Activated T-cell treated with anti-CD3 and anti-CD28 coated beads, Interleukin-2, amount 50 U/mL, for 72 hours (primary cell): ENCODE data around the gene PAQR5. TPM values are rescaled to one million over a fixed set of nuclear protein-coding genes. Genes with fewer than 3 reads are reported as not detected.

ENCODE experiments used
- ATAC-seq, 2 donors: fragments of 150-1000 bp; cut with Tn5 transposase; replicated peaks in 1 of 2; 2 replicates each; pipeline ENCODE4 v1.10.0; 2021; ENCODE audit warnings: moderate library complexity in 2 of 2, mild to moderate bottlenecking in 1 of 2
- DNase-seq, 2 donors: peaks; one replicate each; pipeline ENCODE4 v3.0.0; 2021 to 2022; ENCODE audit warnings: mixed read lengths in 1 of 2
- H3K27ac Mint-ChIP-seq: one replicate; pipeline ENCODE4 v1.8.0; 2022; ENCODE audit warnings: mild to moderate bottlenecking, moderate library complexity, mixed read lengths
- H3K27me3 Mint-ChIP-seq: one replicate; pipeline ENCODE4 v1.8.0; 2022; ENCODE audit warnings: low read depth, mixed read lengths
- H3K36me3 Mint-ChIP-seq, 2 donors: one replicate each; pipeline ENCODE4 v1.8.0; 2022; ENCODE audit warnings: mixed read lengths in 2 of 2, mild to moderate bottlenecking in 1 of 2; ENCODE audit not compliant: insufficient read depth in 2 of 2
- H3K4me1 Mint-ChIP-seq: one replicate; pipeline ENCODE4 v1.8.0; 2022; ENCODE audit warnings: low read depth, mixed read lengths
- H3K4me3 Mint-ChIP-seq, 2 donors: one replicate each; pipeline ENCODE4 v1.8.0; 2022; ENCODE audit warnings: mild to moderate bottlenecking in 2 of 2, mixed read lengths in 2 of 2, moderate library complexity in 2 of 2
- H3K9me3 Mint-ChIP-seq, 2 donors: one replicate each; pipeline ENCODE4 v1.8.0; 2022; ENCODE audit warnings: mixed read lengths in 2 of 2
- total RNA-seq, 2 donors: library from RNA; stranded (reverse); gene quantifications; one replicate each; pipeline ENCODE4 v1.2.3, GENCODE V29; 2022

The PAQR5 gene
- total RNA-seq, 2 donors from 2014 or later: 0.07 TPM; not detected in 1

GRCh38 chr15:69384626-69385598 lies 86.2 kb downstream of the PAQR5 start:
- H3K9me3 Mint-ChIP-seq: no peaks in the 10 kb centered on the region
- H3K4me3 Mint-ChIP-seq: no peak overlapping the region
- H3K27me3 Mint-ChIP-seq: no peaks in the 10 kb centered on the region
- H3K4me1 Mint-ChIP-seq: no peaks in the 10 kb centered on the region
- no peaks in the 10 kb centered on the region for H3K36me3 Mint-ChIP-seq
- DNase-seq (no peak), ATAC-seq (no peak)
- H3K27ac Mint-ChIP-seq: no peak overlapping the region

GRCh38 chr15:69385831-69386230 lies 87.1 kb downstream of the PAQR5 start:
- DNase-seq (no peak), ATAC-seq (no peak)
- Mint-ChIP-seq H3K4me1 (no peaks in the 10 kb centered on the region), H3K9me3 (no peaks in the 10 kb centered on the region), H3K27me3 (no peaks in the 10 kb centered on the region), H3K4me3 (no peak overlapping the region), H3K36me3 (no peaks in the 10 kb centered on the region), H3K27ac (no peak overlapping the region)

- ATAC-seq: no peak
- no peak overlapping the region for H3K27ac Mint-ChIP-seq
- no peak for DNase-seq
- H3K27me3 Mint-ChIP-seq: peaks cover 1% of the 10 kb centered on the region
- no peak overlapping the region for H3K4me3 Mint-ChIP-seq
- H3K36me3 Mint-ChIP-seq: no peaks in the 10 kb centered on the region
- no peaks in the 10 kb centered on the region for H3K4me1 Mint-ChIP-seq
- no peaks in the 10 kb centered on the region for H3K9me3 Mint-ChIP-seq
Observed at GRCh38 chr15:69386284-69386683, 87.6 kb downstream of the PAQR5 start.

GRCh38 chr15:69388260-69388705 lies 89.6 kb downstream of the PAQR5 start:
- ATAC-seq (no peak), DNase-seq (no peak)
- peaks cover 4% of the 10 kb centered on the region for H3K4me1 Mint-ChIP-seq
- H3K4me3 Mint-ChIP-seq: no peak overlapping the region
- H3K27me3 Mint-ChIP-seq: peaks cover 5% of the 10 kb centered on the region
- no peaks in the 10 kb centered on the region for H3K36me3 Mint-ChIP-seq
- H3K9me3 Mint-ChIP-seq: no peaks in the 10 kb centered on the region
- no peak overlapping the region for H3K27ac Mint-ChIP-seq

GRCh38 chr15:69389426-69389825 lies 90.7 kb downstream of the PAQR5 start:
- Mint-ChIP-seq H3K36me3 (no peaks in the 10 kb centered on the region), H3K4me1 (peaks cover 15% of the 10 kb centered on the region), H3K27ac (no peak overlapping the region), H3K4me3 (no peak overlapping the region), H3K9me3 (no peaks in the 10 kb centered on the region), H3K27me3 (peaks cover 5% of the 10 kb centered on the region)
- ATAC-seq (no peak), DNase-seq (no peak)

GRCh38 chr15:69390575-69390974 lies 91.9 kb downstream of the PAQR5 start:
- DNase-seq (no peak), ATAC-seq (no peak)
- H3K4me3 Mint-ChIP-seq: no peak overlapping the region
- H3K9me3 Mint-ChIP-seq: no peaks in the 10 kb centered on the region
- no peak overlapping the region for H3K27ac Mint-ChIP-seq
- peaks cover 5% of the 10 kb centered on the region for H3K27me3 Mint-ChIP-seq
- no peaks in the 10 kb centered on the region for H3K36me3 Mint-ChIP-seq
- H3K4me1 Mint-ChIP-seq: peaks cover 21% of the 10 kb centered on the region

- Mint-ChIP-seq H3K9me3 (no peaks in the 10 kb centered on the region), H3K36me3 (no peaks in the 10 kb centered on the region), H3K4me1 (peaks cover 21% of the 10 kb centered on the region), H3K4me3 (no peak overlapping the region), H3K27me3 (peaks cover 5% of the 10 kb centered on the region), H3K27ac (no peak overlapping the region)
- ATAC-seq (no peak), DNase-seq (no peak)
Observed at GRCh38 chr15:69391046-69391757, 92.5 kb downstream of the PAQR5 start.

- no peak for ATAC-seq
- no peak overlapping the region for H3K4me3 Mint-ChIP-seq
- peaks cover 21% of the 10 kb centered on the region for H3K4me1 Mint-ChIP-seq
- no peak for DNase-seq
- H3K36me3 Mint-ChIP-seq: no peaks in the 10 kb centered on the region
- no peak overlapping the region for H3K27ac Mint-ChIP-seq
- H3K27me3 Mint-ChIP-seq: peaks cover 9% of the 10 kb centered on the region
- no peaks in the 10 kb centered on the region for H3K9me3 Mint-ChIP-seq
Observed at GRCh38 chr15:69392352-69392751, 93.6 kb downstream of the PAQR5 start.

- ATAC-seq: no peak
Observed at GRCh38 chr15:69393831-69394491, 95.2 kb downstream of the PAQR5 start.

GRCh38 chr15:69394556-69395282 lies 96.0 kb downstream of the PAQR5 start:
- peak overlapping the region in 1 of 2 donors; percentile 29 for H3K4me3 Mint-ChIP-seq
- H3K9me3 Mint-ChIP-seq: no peaks in the 10 kb centered on the region
- H3K27me3 Mint-ChIP-seq: peaks cover 17% of the 10 kb centered on the region
- no peaks in the 10 kb centered on the region for H3K36me3 Mint-ChIP-seq
- peaks cover 25% of the 10 kb centered on the region for H3K4me1 Mint-ChIP-seq
- H3K27ac Mint-ChIP-seq: no peak overlapping the region
- ATAC-seq (peak; percentile 92 to 96), DNase-seq (peak; percentile 85 to 88)

More at GRCh38 chr15:69393831-69394491, 95.2 kb downstream of the PAQR5 start:
- no peak overlapping the region for H3K4me3 Mint-ChIP-seq
- peaks cover 25% of the 10 kb centered on the region for H3K4me1 Mint-ChIP-seq
- DNase-seq: no peak
- H3K27ac Mint-ChIP-seq: no peak overlapping the region
- no peaks in the 10 kb centered on the region for H3K9me3 Mint-ChIP-seq
- peaks cover 17% of the 10 kb centered on the region for H3K27me3 Mint-ChIP-seq
- no peaks in the 10 kb centered on the region for H3K36me3 Mint-ChIP-seq

GRCh38 chr15:69395460-69395859 lies 96.7 kb downstream of the PAQR5 start:
- peaks cover 17% of the 10 kb centered on the region for H3K27me3 Mint-ChIP-seq
- no peak overlapping the region for H3K4me3 Mint-ChIP-seq
- no peaks in the 10 kb centered on the region for H3K36me3 Mint-ChIP-seq
- ATAC-seq (no peak), DNase-seq (no peak)
- H3K9me3 Mint-ChIP-seq: no peaks in the 10 kb centered on the region
- H3K27ac Mint-ChIP-seq: no peak overlapping the region
- H3K4me1 Mint-ChIP-seq: peaks cover 28% of the 10 kb centered on the region

- ATAC-seq (no peak), DNase-seq (no peak)
- Mint-ChIP-seq H3K36me3 (no peaks in the 10 kb centered on the region), H3K9me3 (no peaks in the 10 kb centered on the region), H3K27me3 (peaks cover 17% of the 10 kb centered on the region), H3K4me1 (peaks cover 34% of the 10 kb centered on the region), H3K4me3 (no peak overlapping the region), H3K27ac (no peak overlapping the region)
Observed at GRCh38 chr15:69395991-69396390, 97.3 kb downstream of the PAQR5 start.
